SU-DHL-6 (cell line): ENCODE results near the gene IFRD2.

Source experiments
- EZH2phosphoT487 ChIP-seq: fragments of 200-600 bp; sonication (generic), shearing (Covaris generic); conservative IDR thresholded peaks from 2 replicates; pipeline ENCODE4 v1.6.1; 2018; ENCODE audit warnings: mild to moderate bottlenecking, antibody characterized with exemption, low read length, moderate library complexity, mixed read lengths
- TF ChIP-seq, protein P1 (sequence below): fragments of 200-600 bp; sonication (generic); IDR thresholded peaks from one replicate; pipeline ENCODE4 v1.5.1; 2017; ENCODE audit warnings: antibody characterized with exemption, mild to moderate bottlenecking, low read length, moderate library complexity; ENCODE audit not compliant: insufficient read depth, poor library complexity, severe bottlenecking

DNA sequence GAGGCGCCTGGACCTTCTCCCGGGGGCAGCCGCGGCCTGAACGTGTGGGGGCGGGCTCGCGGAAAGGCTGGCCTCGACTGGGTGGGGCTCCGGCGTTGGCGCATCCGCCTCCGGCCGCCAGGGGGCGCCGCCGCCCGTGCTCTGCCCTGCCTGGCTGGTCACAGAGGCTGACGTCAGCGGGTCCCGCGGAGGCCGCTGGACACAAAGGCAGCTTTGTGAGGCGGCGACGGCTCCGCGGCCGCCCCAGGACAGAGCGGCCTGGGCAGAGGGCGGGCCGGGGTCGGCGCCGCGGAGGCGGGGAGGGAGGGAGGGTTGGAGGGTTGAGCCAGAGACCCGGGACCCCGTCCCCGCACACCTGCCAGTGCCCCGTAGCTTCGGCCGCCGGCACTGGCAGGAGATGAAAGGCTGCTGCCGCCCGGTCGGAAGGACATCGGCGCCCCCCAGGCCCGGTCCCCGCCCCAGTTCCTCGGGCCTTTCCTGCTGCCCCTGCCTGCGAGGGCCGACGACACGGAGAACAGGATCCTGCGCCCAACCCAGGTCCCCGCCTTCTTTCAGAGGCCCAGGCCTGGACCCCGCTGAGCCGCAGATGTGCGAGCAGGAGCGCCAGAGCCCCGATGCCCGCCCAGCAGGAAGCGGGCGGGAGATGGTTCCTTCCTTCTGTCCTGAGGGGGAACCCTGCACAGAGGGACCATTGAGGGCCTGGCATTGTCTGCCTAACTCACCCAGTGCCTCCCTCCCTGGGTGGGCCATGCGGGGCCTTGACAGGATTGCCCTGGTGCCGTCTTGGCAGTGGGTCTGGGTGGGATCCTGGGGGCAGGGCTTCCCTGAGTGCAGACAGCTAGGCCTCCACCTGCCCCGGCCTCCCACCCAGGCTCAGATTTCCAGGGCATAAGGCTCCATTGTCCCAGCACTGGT lies 31.9 kb downstream of the IFRD2 start:
- TF ChIP-seq, protein P1, sequence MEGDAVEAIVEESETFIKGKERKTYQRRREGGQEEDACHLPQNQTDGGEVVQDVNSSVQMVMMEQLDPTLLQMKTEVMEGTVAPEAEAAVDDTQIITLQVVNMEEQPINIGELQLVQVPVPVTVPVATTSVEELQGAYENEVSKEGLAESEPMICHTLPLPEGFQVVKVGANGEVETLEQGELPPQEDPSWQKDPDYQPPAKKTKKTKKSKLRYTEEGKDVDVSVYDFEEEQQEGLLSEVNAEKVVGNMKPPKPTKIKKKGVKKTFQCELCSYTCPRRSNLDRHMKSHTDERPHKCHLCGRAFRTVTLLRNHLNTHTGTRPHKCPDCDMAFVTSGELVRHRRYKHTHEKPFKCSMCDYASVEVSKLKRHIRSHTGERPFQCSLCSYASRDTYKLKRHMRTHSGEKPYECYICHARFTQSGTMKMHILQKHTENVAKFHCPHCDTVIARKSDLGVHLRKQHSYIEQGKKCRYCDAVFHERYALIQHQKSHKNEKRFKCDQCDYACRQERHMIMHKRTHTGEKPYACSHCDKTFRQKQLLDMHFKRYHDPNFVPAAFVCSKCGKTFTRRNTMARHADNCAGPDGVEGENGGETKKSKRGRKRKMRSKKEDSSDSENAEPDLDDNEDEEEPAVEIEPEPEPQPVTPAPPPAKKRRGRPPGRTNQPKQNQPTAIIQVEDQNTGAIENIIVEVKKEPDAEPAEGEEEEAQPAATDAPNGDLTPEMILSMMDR: peak; percentile 94
- TF ChIP-seq EZH2phosphoT487: no peak
